AG10803 (cell line): ENCODE results near the gene TRIM72.

Experiments used
- DNase-seq: peaks from one replicate; pipeline ENCODE4 v3.0.0; 2010; ENCODE audit warnings: low read depth
- H3K4me3 ChIP-seq: 2 replicates; pipeline ENCODE4 v1.5.1; 2011; ENCODE audit warnings: mild to moderate bottlenecking, low read length, control low read depth
- CTCF ChIP-seq: conservative IDR thresholded peaks from 2 replicates; pipeline ENCODE4 v1.5.1; 2011; ENCODE audit warnings: mild to moderate bottlenecking, low read length, control low read depth, inconsistent platforms

Gene TRIM72

DNA sequence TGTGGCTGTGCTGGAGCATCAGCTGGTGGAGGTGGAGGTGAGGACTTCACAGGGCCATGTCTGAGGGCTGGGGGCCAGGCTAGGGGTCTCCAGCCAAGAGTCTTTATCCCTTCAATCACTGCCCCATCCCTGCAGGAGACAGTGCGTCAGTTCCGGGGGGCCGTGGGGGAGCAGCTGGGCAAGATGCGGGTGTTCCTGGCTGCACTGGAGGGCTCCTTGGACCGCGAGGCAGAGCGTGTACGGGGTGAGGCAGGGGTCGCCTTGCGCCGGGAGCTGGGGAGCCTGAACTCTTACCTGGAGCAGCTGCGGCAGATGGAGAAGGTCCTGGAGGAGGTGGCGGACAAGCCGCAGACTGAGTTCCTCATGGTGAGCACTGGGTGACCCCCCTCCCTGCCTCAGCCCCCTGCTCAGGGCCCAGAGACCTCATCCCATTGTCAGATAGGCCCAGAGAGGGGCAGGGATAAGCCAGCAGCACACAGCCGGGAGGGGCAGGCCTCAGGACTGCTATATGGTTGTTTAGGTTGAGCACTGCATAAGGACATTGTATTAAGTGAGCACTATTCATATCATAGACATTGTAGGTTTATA, 5.3 kb downstream of the TRIM72 start:
- no peak for TF ChIP-seq CTCF
- DNase-seq = no peak
- no peak overlapping the region for H3K4me3 ChIP-seq

- DNase-seq = no peak
- no peak overlapping the region for H3K4me3 ChIP-seq
- no peak for TF ChIP-seq CTCF
These were observed 7.6 kb downstream of the TRIM72 start for GRCh38 chr16:31221357-31222160.

- H3K4me3 ChIP-seq = no peak overlapping the region
- DNase-seq = no peak
- TF ChIP-seq CTCF = no peak
These were observed 9.1 kb downstream of the TRIM72 start for GRCh38 chr16:31223044-31223443.

DNA sequence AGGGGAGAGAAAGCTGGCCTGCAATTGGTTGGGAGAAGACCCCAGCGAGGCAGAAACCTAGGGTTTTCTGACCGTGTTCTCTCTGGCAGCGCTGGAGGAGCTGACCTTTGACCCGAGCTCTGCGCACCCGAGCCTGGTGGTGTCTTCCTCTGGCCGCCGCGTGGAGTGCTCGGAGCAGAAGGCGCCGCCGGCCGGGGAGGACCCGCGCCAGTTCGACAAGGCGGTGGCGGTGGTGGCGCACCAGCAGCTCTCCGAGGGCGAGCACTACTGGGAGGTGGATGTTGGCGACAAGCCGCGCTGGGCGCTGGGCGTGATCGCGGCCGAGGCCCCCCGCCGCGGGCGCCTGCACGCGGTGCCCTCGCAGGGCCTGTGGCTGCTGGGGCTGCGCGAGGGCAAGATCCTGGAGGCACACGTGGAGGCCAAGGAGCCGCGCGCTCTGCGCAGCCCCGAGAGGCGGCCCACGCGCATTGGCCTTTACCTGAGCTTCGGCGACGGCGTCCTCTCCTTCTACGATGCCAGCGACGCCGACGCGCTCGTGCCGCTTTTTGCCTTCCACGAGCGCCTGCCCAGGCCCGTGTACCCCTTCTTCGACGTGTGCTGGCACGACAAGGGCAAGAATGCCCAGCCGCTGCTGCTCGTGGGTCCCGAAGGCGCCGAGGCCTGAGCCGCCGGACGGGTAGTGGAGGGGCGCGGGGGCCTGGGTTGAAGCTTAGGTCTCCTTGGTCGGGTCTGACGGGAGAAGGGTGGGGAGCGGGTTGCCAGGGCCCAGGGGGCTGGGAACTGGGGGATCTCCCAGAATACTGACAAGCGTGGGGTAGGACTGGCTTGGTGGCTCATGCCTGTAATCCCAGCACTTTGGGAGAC, 10.4 kb downstream of the TRIM72 start:
- TF ChIP-seq CTCF = no peak
- DNase-seq = no peak
- no peak overlapping the region for H3K4me3 ChIP-seq

DNA sequence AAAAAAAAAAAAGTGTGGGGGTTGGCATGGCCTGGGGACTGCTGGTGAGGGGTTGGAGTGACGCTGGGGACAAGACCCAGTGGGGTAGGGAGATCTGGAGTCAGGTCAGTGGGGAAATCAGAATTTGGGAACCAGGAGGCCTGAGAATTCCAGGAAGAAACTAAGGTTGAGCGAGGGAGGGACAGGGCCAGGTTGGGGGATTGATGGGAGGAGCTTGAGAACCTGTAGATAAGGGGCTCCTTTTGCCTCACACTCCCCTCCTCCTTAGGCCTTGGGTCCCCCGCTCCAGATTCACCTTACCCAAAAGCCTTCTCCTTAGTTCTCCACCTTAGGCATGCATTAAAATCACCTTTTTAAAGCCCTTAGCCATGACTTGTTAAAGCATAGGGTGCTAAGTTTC, 11.3 kb downstream of the TRIM72 start:
- no peak overlapping the region for H3K4me3 ChIP-seq
- no peak for DNase-seq
- TF ChIP-seq CTCF = no peak

DNA sequence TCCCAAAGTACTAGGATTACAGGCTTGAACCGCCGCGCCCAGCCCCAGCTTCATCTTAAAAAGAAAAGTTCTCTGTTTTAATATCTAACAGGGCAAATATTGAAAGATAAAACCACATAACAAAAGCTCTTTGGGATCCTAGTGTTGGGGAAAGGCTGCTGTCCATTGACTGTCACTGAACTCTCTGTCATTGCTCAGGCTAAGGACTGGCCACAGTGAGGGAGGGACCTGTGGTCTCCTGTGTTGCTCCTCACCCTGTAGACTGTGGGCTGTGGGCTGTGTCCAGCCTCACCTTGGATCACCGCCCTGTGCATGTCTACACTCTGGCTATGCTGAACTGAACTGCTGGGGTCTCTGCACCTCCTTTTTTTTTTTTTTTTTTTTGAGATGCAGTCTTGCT, 14.3 kb downstream of the TRIM72 start:
- no peak for TF ChIP-seq CTCF
- DNase-seq = no peak
- H3K4me3 ChIP-seq = no peak overlapping the region
